ENCODE results near the gene SMURF1.
A peak's percentile ranks its signal among the peaks of the same experiment; 100 is the strongest.
"Not testable (repeated sequence)": the region's sequence is repeated elsewhere in the genome, so short reads cannot be mapped to it uniquely, and the experiment has no call there.

The SMURF1 gene

GRCh38 chr7:99143853-99144672 is at the start of gene SMURF1:
TSS of gene SMURF1 (minus strand) at chr7:99144108. CDS start at chr7:99143780, 328 bp downstream.
- H3K4me3 ChIP-seq (ENCODE audit: low read depth, low read length) = peak within 1 kb of the TSS; percentile 58

GRCh38 chr7:99191869-99192596 is 48.1 kb upstream of the SMURF1 start:
- no peak overlapping the region for H3K4me3 ChIP-seq (ENCODE audit: low read depth, low read length)

- no peak overlapping the region for H3K4me3 ChIP-seq (ENCODE audit: low read depth, low read length)
These were observed 46.6 kb upstream of the SMURF1 start for GRCh38 chr7:99190359-99191009.

GRCh38 chr7:99189222-99189621 is 45.3 kb upstream of the SMURF1 start:
- H3K4me3 ChIP-seq (ENCODE audit: low read depth, low read length) = no peak overlapping the region

- no peak overlapping the region for H3K4me3 ChIP-seq (ENCODE audit: low read depth, low read length)
These were observed 44.3 kb upstream of the SMURF1 start for GRCh38 chr7:99188221-99188620.

- H3K4me3 ChIP-seq (ENCODE audit: low read depth, low read length) = no peak overlapping the region
These were observed 40.8 kb upstream of the SMURF1 start for GRCh38 chr7:99184532-99185218.

GRCh38 chr7:99180067-99180650 is 36.3 kb upstream of the SMURF1 start:
- H3K4me3 ChIP-seq (ENCODE audit: low read depth, low read length) = no peak overlapping the region

- no peak overlapping the region for H3K4me3 ChIP-seq (ENCODE audit: low read depth, low read length)
These were observed 33.3 kb upstream of the SMURF1 start for GRCh38 chr7:99177165-99177564.

- no peak overlapping the region for H3K4me3 ChIP-seq (ENCODE audit: low read depth, low read length)
These were observed 29.9 kb upstream of the SMURF1 start for GRCh38 chr7:99173787-99174186.

- H3K4me3 ChIP-seq (ENCODE audit: low read depth, low read length) = no peak overlapping the region
These were observed 27.8 kb upstream of the SMURF1 start for GRCh38 chr7:99171731-99172130.

- H3K4me3 ChIP-seq (ENCODE audit: low read depth, low read length) = no peak overlapping the region
These were observed 26.8 kb upstream of the SMURF1 start for GRCh38 chr7:99170730-99171074.

- H3K4me3 ChIP-seq (ENCODE audit: low read depth, low read length) = no peak overlapping the region
These were observed 26.3 kb upstream of the SMURF1 start for GRCh38 chr7:99170065-99170729.

- H3K4me3 ChIP-seq (ENCODE audit: low read depth, low read length) = no peak overlapping the region
These were observed 23.2 kb upstream of the SMURF1 start for GRCh38 chr7:99167072-99167471.

- no peak overlapping the region for H3K4me3 ChIP-seq (ENCODE audit: low read depth, low read length)
These were observed 21.9 kb upstream of the SMURF1 start for GRCh38 chr7:99165816-99166215.

- H3K4me3 ChIP-seq (ENCODE audit: low read depth, low read length) = not testable (repeated sequence)
These were observed 19.8 kb upstream of the SMURF1 start for GRCh38 chr7:99163669-99164068.

GRCh38 chr7:99156649-99157048 is 12.7 kb upstream of the SMURF1 start:
- H3K4me3 ChIP-seq (ENCODE audit: low read depth, low read length) = no peak overlapping the region

- no peak overlapping the region for H3K4me3 ChIP-seq (ENCODE audit: low read depth, low read length)
These were observed 11.3 kb upstream of the SMURF1 start for GRCh38 chr7:99155211-99155610.

GRCh38 chr7:99146979-99147378 is 3.1 kb upstream of the SMURF1 start:
- no peak overlapping the region for H3K4me3 ChIP-seq (ENCODE audit: low read depth, low read length)

- H3K4me3 ChIP-seq (ENCODE audit: low read depth, low read length) = peak overlapping the region; percentile 47
These were observed 421 bp downstream of the SMURF1 start for GRCh38 chr7:99143521-99143852.

- H3K4me3 ChIP-seq (ENCODE audit: low read depth, low read length) = peak overlapping the region; percentile 35
These were observed 984 bp downstream of the SMURF1 start for GRCh38 chr7:99142727-99143520.

Measured in iPS-11a (cell line).